ENCODE results near the gene STAC.

STAC gene

GRCh38 chr3:36380221-36381031, at the start of gene STAC:
STAC (plus strand) TSS chr3:36380504; CDS start chr3:36380644, 140 bp downstream.
- DNase-seq: no peak

GRCh38 chr3:36332139-36332538, 48.2 kb upstream of the STAC start:
- no peak for DNase-seq

- DNase-seq: no peak
Observed at GRCh38 chr3:36362216-36362615, 18.1 kb upstream of the STAC start.

GRCh38 chr3:36362973-36363372, 17.3 kb upstream of the STAC start:
- DNase-seq: no peak

- DNase-seq: no peak
Observed at GRCh38 chr3:36364260-36364659, 16.0 kb upstream of the STAC start.

- DNase-seq: no peak
Observed at GRCh38 chr3:36365829-36366228, 14.5 kb upstream of the STAC start.

- no peak for DNase-seq
Observed at GRCh38 chr3:36366308-36366707, 14.0 kb upstream of the STAC start.

GRCh38 chr3:36367912-36368573, 12.3 kb upstream of the STAC start:
- no peak for DNase-seq

- DNase-seq: no peak
Observed at GRCh38 chr3:36372534-36372935, 7.8 kb upstream of the STAC start.

GRCh38 chr3:36373084-36373483, 7.2 kb upstream of the STAC start:
- DNase-seq: no peak

- DNase-seq: no peak
Observed at GRCh38 chr3:36373666-36374065, 6.6 kb upstream of the STAC start.

GRCh38 chr3:36379872-36380220, 458 bp upstream of the STAC start:
- DNase-seq: no peak

GRCh38 chr3:36381311-36381956, 1.1 kb downstream of the STAC start:
- no peak for DNase-seq

GRCh38 chr3:36393563-36393962, 13.3 kb downstream of the STAC start:
- DNase-seq: no peak

GRCh38 chr3:36394176-36394575, 13.9 kb downstream of the STAC start:
- DNase-seq: no peak

- DNase-seq: no peak
Observed at GRCh38 chr3:36397841-36398240, 17.5 kb downstream of the STAC start.

GRCh38 chr3:36399933-36400332, 19.6 kb downstream of the STAC start:
- DNase-seq: no peak

- DNase-seq: no peak
Observed at GRCh38 chr3:36401056-36401455, 20.8 kb downstream of the STAC start.

- DNase-seq: no peak
Observed at GRCh38 chr3:36403661-36404060, 23.4 kb downstream of the STAC start.

GRCh38 chr3:36405190-36405589, 24.9 kb downstream of the STAC start:
- DNase-seq: no peak

- DNase-seq: no peak
Observed at GRCh38 chr3:36408146-36408545, 27.8 kb downstream of the STAC start.

- no peak for DNase-seq
Observed at GRCh38 chr3:36409862-36410261, 29.6 kb downstream of the STAC start.

- no peak for DNase-seq
Observed at GRCh38 chr3:36411587-36411986, 31.3 kb downstream of the STAC start.

- DNase-seq: no peak
Observed at GRCh38 chr3:36416599-36416998, 36.3 kb downstream of the STAC start.

Data from NCI-H1436 (cell line).